CD14-positive monocyte (primary cell): ENCODE data around the gene ST3GAL3. TPM values are rescaled to one million over a fixed set of nuclear protein-coding genes. Genes with fewer than 3 reads are reported as not detected.

ENCODE experiments used
- DNase-seq, 3 donors: peaks; one replicate each; pipeline ENCODE4 v3.0.0-alpha.2; 2011 to 2022
- H2AFZ ChIP-seq: 2 replicates; pipeline ENCODE4 v1.6.0; 2012; ENCODE audit warnings: mild to moderate bottlenecking, low read depth, low read length, inconsistent platforms; ENCODE audit not compliant: insufficient read depth, poor library complexity, severe bottlenecking
- H3K27ac ChIP-seq, 2 donors: 1 replicate in 1 of 2; 2 replicates in 1 of 2; pipeline ENCODE4 v1.5.1; 2012 to 2013; ENCODE audit warnings: low read length in 2 of 2, control low read depth in 1 of 2, inconsistent platforms in 1 of 2, low read depth in 1 of 2, mild to moderate bottlenecking in 1 of 2
- H3K27me3 ChIP-seq, 2 donors: one replicate each; pipeline versions ENCODE4 v1.6.0 to v1.6.1; 2011 to 2013; ENCODE audit warnings: low read length in 2 of 2; ENCODE audit not compliant: control insufficient read depth in 2 of 2, insufficient read depth in 2 of 2
- H3K36me3 ChIP-seq, 2 donors: replicated peaks in 1 of 2; 1 replicate in 1 of 2; 2 replicates in 1 of 2; pipeline versions ENCODE4 v1.5.1 to v1.6.1; 2012 to 2013; ENCODE audit warnings: low read length in 2 of 2, control low read depth in 1 of 2, inconsistent platforms in 1 of 2, mild to moderate bottlenecking in 1 of 2; ENCODE audit not compliant: insufficient read depth in 2 of 2, control insufficient read depth in 1 of 2
- H3K4me1 ChIP-seq, 2 donors: 1 replicate in 1 of 2; 2 replicates in 1 of 2; pipeline versions ENCODE4 v1.5.1 to v1.6.1; 2012 to 2013; ENCODE audit warnings: low read length in 2 of 2, control low read depth in 1 of 2, inconsistent platforms in 1 of 2, mild to moderate bottlenecking in 1 of 2, moderate library complexity in 1 of 2; ENCODE audit not compliant: insufficient read depth in 2 of 2, control insufficient read depth in 1 of 2
- H3K4me2 ChIP-seq: replicated peaks from 2 replicates; pipeline ENCODE3; 2012; ENCODE audit warnings: low read length, moderate library complexity, mild to moderate bottlenecking; ENCODE audit not compliant: poor library complexity, severe bottlenecking; ENCODE audit errors: extremely low read depth
- H3K4me3 ChIP-seq, 3 experiments: fragments of 200-600 bp in 1 of 3; sonication (generic) in 1 of 3; replicated peaks in 1 of 3; 1 replicate in 2 of 3; 2 replicates in 1 of 3; pipeline ENCODE4 v1.5.1; 2011 to 2013; ENCODE audit warnings: low read length in 3 of 3, mild to moderate bottlenecking in 3 of 3, control low read depth in 2 of 3, low read depth in 2 of 3, inconsistent platforms in 1 of 3, moderate library complexity in 1 of 3
- H3K79me2 ChIP-seq: 2 replicates; pipeline ENCODE4 v1.6.0; 2012; ENCODE audit warnings: mild to moderate bottlenecking, control low read depth, inconsistent platforms, low read length, moderate library complexity; ENCODE audit not compliant: insufficient read depth
- H3K9ac ChIP-seq: 2 replicates; pipeline ENCODE4 v1.6.0; 2017; ENCODE audit warnings: low read length, mild to moderate bottlenecking; ENCODE audit not compliant: insufficient read depth, poor library complexity, severe bottlenecking
- H3K9me3 ChIP-seq, 2 donors: replicated peaks in 1 of 2; 1 replicate in 1 of 2; 2 replicates in 1 of 2; pipeline versions ENCODE4 v1.5.1 to v1.6.1; 2012 to 2013; ENCODE audit warnings: low read length in 2 of 2, control low read depth in 1 of 2; ENCODE audit not compliant: control insufficient read depth in 1 of 2, insufficient read depth in 1 of 2
- H4K20me1 ChIP-seq: 2 replicates; pipeline ENCODE4 v1.6.0; 2012; ENCODE audit warnings: mild to moderate bottlenecking, low read length, control low read depth, moderate library complexity; ENCODE audit not compliant: insufficient read depth
- H3K27ac Mint-ChIP-seq, 7 donors: one replicate each; pipeline ENCODE4 v1.8.0; 2020; ENCODE audit warnings: mild to moderate bottlenecking in 7 of 7, mixed read lengths in 7 of 7, moderate library complexity in 6 of 7, inconsistent platforms in 2 of 7
- H3K27me3 Mint-ChIP-seq, 3 donors: one replicate each; pipeline ENCODE4 v1.8.0; 2021 to 2022; ENCODE audit warnings: low read depth in 3 of 3, mild to moderate bottlenecking in 3 of 3, mixed read lengths in 3 of 3, moderate library complexity in 3 of 3, inconsistent platforms in 1 of 3
- H3K36me3 Mint-ChIP-seq, 2 donors: one replicate each; pipeline ENCODE4 v1.8.0; 2020; ENCODE audit warnings: mixed read lengths in 2 of 2, inconsistent platforms in 1 of 2, mild to moderate bottlenecking in 1 of 2
- H3K4me1 Mint-ChIP-seq: one replicate; pipeline ENCODE4 v1.8.0; 2020; ENCODE audit warnings: mild to moderate bottlenecking, mixed read lengths
- H3K4me3 Mint-ChIP-seq, 2 donors: one replicate each; pipeline ENCODE4 v1.8.0; 2020; ENCODE audit warnings: mild to moderate bottlenecking in 2 of 2, mixed read lengths in 2 of 2, moderate library complexity in 1 of 2
- H3K9me3 Mint-ChIP-seq, 7 donors: one replicate each; pipeline ENCODE4 v1.8.0; 2020 to 2022; ENCODE audit warnings: mixed read lengths in 7 of 7, mild to moderate bottlenecking in 6 of 7, moderate library complexity in 6 of 7, inconsistent platforms in 2 of 7
- WGBS: methylation state at CpG from one replicate; pipeline ENCODE4 v1.1.5; 2013; ENCODE audit warnings: missing lambda C conversion rate; ENCODE audit not compliant: insufficient coverage; 5-methylcytosine and 5-hydroxymethylcytosine counted together
- intact Hi-C, 2 donors: fragments of 100-400 bp; cut with micrococcal nuclease; formaldehyde crosslinking; loops; one replicate each; pipeline versions ENCODE4 v1.15.0 to v1.15.1; 2023
- polyA plus RNA-seq, 3 donors: library from polyadenylated mRNA; depleted of rRNA in 1 of 3; unstranded in 2 of 3; stranded (reverse) in 1 of 3; fragments of 300-500 nt in 2 of 3; fragments of >200 nt in 1 of 3; fragmentation: Illumina TruSeq in 2 of 3; gene quantifications; 1 replicate in 2 of 3; 2 replicates in 1 of 3; pipeline ENCODE4 v1.2.3, GENCODE V29; 2012 to 2021
- TF ChIP-seq, protein P1 (sequence below): fragments of 200-600 bp; IDR thresholded peaks from one replicate; pipeline ENCODE4 v1.8.0; 2022; ENCODE audit warnings: antibody characterized with exemption, mild to moderate bottlenecking

The ST3GAL3 gene
- polyA plus RNA-seq, 3 donors, result 1.6 to 4.5 (median 2.1) TPM

DNA sequence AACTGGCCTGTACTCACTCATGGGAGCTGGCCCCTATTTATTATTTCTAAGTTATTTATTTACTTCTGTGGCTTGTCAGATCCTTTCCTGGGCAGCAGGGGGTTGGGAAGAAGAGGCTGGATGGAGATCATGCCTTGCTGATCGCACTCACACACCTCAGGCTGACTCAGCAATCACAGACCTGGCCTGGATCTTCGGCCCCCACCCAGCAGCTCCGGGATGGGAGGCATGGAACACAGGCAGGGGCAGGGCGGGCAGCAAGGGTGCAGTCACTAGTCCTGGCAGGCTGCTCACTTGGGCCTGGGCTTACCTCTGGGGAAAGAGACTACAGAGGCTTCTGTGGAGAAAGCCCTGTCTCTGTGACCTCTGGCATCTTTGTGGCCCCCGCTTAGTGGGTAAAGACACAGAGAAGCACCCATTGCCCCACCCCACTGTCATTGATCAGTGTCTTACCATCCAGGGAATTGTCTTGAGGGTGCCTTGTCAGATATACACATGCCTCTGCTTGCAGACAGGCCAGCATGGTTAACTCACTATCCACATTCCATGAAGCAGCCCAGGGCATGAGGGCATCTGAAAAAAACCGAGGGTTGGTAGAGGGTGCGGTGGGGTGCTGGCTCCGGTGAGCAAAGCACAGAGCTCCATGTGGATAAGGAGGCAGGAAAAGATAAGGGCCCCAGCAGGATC lies 230.0 kb downstream of the ST3GAL3 start:
- Mint-ChIP-seq H3K4me1 (peaks cover 46% of the 10 kb centered on the region), H3K27ac (peak overlapping the region in 1 of 7 donors; percentile 41), H3K27me3 (peaks cover 6 to 25% (median 11%) of the 10 kb centered on the region in 3 donors), H3K36me3 (peaks cover 0 to 9% of the 10 kb centered on the region in 2 donors), H3K9me3 (no peaks in the 10 kb centered on the region), H3K4me3 (no peak overlapping the region)
- H3K27me3 ChIP-seq, result peaks cover 0 to 7% of the 10 kb centered on the region in 2 donors
- no peaks in the 10 kb centered on the region for H3K9me3 ChIP-seq
- H4K20me1 ChIP-seq, result no peaks in the 10 kb centered on the region
- TF ChIP-seq, protein P1, sequence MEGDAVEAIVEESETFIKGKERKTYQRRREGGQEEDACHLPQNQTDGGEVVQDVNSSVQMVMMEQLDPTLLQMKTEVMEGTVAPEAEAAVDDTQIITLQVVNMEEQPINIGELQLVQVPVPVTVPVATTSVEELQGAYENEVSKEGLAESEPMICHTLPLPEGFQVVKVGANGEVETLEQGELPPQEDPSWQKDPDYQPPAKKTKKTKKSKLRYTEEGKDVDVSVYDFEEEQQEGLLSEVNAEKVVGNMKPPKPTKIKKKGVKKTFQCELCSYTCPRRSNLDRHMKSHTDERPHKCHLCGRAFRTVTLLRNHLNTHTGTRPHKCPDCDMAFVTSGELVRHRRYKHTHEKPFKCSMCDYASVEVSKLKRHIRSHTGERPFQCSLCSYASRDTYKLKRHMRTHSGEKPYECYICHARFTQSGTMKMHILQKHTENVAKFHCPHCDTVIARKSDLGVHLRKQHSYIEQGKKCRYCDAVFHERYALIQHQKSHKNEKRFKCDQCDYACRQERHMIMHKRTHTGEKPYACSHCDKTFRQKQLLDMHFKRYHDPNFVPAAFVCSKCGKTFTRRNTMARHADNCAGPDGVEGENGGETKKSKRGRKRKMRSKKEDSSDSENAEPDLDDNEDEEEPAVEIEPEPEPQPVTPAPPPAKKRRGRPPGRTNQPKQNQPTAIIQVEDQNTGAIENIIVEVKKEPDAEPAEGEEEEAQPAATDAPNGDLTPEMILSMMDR, result no peak
- H3K9ac ChIP-seq, result no peak overlapping the region
- no peaks in the 10 kb centered on the region for H3K36me3 ChIP-seq
- H3K4me3 ChIP-seq, result no peak overlapping the region
- peaks cover 35 to 39% of the 10 kb centered on the region in 2 donors for H3K4me1 ChIP-seq
- intact Hi-C loops, result loop anchor here in 1 of 2 donors (10.0 kb wide), 1 partner anchor 403 kb away; the partner anchor contains the start of gene PTPRF
- no peak overlapping the region for H3K4me2 ChIP-seq
- peaks cover 13% of the 10 kb centered on the region for H3K79me2 ChIP-seq
- no peak overlapping the region for H3K27ac ChIP-seq
- no peak overlapping the region for H2AFZ ChIP-seq
- 100% methylated on average over 4 of the region's 8 CpGs for WGBS
- no peak for DNase-seq

DNA sequence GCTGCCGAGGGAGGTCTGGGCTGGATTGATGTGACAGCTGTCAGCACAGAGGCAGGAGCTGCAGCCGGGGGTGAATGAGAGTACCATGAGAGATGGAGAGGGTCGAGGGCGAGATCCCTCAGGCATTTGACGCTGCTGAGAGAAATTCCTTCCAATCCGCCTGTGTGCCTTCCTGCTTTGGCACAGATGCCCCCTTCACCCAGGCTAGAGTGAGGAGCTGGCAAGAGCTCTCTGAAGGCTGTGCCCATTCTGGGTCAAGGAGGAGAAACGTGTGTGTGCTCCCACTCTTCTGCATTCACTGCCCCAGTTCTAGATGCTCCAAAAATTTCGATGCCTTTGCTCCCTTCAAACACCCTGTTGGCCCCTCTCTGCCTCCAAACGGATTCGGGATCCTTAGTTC lies 231.0 kb downstream of the ST3GAL3 start:
- peaks cover 0 to 4% of the 10 kb centered on the region in 2 donors for H3K36me3 Mint-ChIP-seq
- Histone ChIP-seq H3K4me2 (no peak overlapping the region), H2AFZ (no peak overlapping the region), H3K4me1 (peaks cover 30 to 33% of the 10 kb centered on the region in 2 donors), H3K79me2 (peaks cover 13% of the 10 kb centered on the region), H3K36me3 (no peaks in the 10 kb centered on the region), H3K9ac (no peak overlapping the region), H3K27me3 (peaks cover 0 to under 1% of the 10 kb centered on the region in 2 donors), H4K20me1 (no peaks in the 10 kb centered on the region), H3K4me3 (no peak overlapping the region), H3K9me3 (no peaks in the 10 kb centered on the region), H3K27ac (no peak overlapping the region)
- TF ChIP-seq, protein P1, result no peak
- intact Hi-C loops, result loop anchor here in 1 of 2 donors (10.0 kb wide), 1 partner anchor 404 kb away; the partner anchor contains the start of gene PTPRF
- H3K27me3 Mint-ChIP-seq, result peaks cover 2 to 15% (median 5%) of the 10 kb centered on the region in 3 donors
- peaks cover 41% of the 10 kb centered on the region for H3K4me1 Mint-ChIP-seq
- no peak for DNase-seq
- WGBS, result 97% methylated on average over 10 of the region's 10 CpGs
- no peak overlapping the region for H3K4me3 Mint-ChIP-seq
- H3K9me3 Mint-ChIP-seq, result no peaks in the 10 kb centered on the region
- H3K27ac Mint-ChIP-seq, result no peak overlapping the region
